GM10248 (cell line): ENCODE results near the gene KCTD3.

Source experiments
- CTCF ChIA-PET: fragments of 300-600 bp; sonication (Branson Sonifier 250); formaldehyde crosslinking; extraction: SDS; loops from one replicate; lab custom pipeline; 2021; ENCODE audit warnings: antibody characterized with exemption; lab: Yijun Ruan, JAX
- POLR2A ChIA-PET: fragments of 350-650 bp; sonication (Branson Sonifier 250); formaldehyde crosslinking; extraction: SDS; loops from one replicate; lab custom pipeline; 2020; ENCODE audit warnings: antibody characterized with exemption; lab: Yijun Ruan, JAX
- DNase-seq: peaks from one replicate; pipeline ENCODE4 v3.0.0; 2012; ENCODE audit errors: extremely low spot score
- CTCF ChIP-seq: IDR thresholded peaks from 2 replicates; pipeline ENCODE4 v1.5.1; 2012; ENCODE audit warnings: mild to moderate bottlenecking, low read depth; ENCODE audit errors: extremely low read depth, missing control alignments, control extremely low read depth

The KCTD3 gene

GRCh38 chr1:215650446-215651149, 83.5 kb downstream of the KCTD3 start:
- ChIA-PET POLR2A (no interaction called here), CTCF (interaction anchor here (0.7 kb wide), 1 partner anchor 22 kb away, joined by 3 read pairs; no protein-coding TSS in a partner anchor)
- TF ChIP-seq CTCF, result no peak
- DNase-seq, result no peak

DNA sequence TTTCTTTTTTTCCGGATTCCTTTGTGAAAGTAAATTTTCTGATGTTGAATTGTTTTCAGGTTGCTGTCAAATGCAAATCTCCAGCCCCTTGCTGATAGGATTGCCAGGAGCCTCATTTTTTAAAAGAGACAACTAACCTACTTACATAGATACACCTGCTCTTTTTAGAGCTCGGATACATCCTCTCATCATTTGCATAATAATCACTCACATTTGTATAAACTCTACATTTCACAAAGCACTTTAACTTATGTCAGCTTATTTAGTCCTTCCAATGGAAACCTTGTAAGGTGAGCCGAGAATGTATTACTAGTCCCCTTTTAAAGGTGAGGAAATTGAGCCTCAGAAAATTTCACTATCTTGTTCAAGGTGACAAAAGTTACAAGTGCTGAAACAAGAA, 84.8 kb downstream of the KCTD3 start:
- no peak for DNase-seq
- ChIA-PET CTCF (no interaction called here), POLR2A (no interaction called here)
- TF ChIP-seq CTCF, result no peak

GRCh38 chr1:215652371-215652770, 85.3 kb downstream of the KCTD3 start:
- ChIA-PET POLR2A (no interaction called here), CTCF (no interaction called here)
- TF ChIP-seq CTCF, result no peak
- DNase-seq, result no peak

DNA sequence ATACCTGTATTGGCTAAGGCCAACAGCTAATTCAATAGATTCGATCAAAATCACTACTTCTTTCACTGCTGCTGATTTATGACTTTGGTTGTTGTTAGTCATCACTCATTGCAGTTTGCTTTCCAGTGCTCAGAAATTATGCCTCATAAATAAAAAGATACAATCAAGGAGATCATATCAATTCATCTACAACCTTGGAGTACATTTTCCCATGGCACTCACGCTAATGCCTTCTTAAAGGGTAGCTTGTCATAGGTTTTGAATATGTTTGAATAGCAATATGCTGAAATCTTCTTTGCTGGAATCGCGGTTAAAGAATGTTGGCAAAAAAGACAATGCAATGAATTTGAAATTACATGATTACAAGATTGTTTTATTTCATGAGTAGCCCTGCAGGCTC, 89.9 kb downstream of the KCTD3 start:
- POLR2A ChIA-PET, result no interaction called here
- no peak for DNase-seq
- TF ChIP-seq CTCF, result no peak
- CTCF ChIA-PET, result no interaction called here

DNA sequence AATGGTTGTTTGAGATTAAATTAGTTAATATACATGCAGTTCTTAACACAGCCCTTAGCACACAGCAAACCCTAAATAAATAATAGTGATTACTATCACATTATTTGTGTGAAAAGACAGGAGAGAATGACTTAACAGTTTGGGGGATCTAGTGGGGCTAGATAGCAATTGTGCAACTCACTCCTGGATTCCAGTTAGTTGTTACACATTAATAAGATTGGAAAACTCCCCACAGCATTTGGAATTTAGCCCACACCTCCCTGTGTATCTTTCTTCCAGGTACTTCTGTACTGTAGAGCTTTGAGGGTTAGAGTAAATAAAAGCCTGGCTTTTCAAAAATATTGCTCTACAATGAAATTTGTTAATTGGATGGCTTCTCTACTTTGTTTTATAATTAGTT, 93.2 kb downstream of the KCTD3 start:
- ChIA-PET POLR2A (no interaction called here), CTCF (no interaction called here)
- TF ChIP-seq CTCF, result no peak
- DNase-seq, result no peak

DNA sequence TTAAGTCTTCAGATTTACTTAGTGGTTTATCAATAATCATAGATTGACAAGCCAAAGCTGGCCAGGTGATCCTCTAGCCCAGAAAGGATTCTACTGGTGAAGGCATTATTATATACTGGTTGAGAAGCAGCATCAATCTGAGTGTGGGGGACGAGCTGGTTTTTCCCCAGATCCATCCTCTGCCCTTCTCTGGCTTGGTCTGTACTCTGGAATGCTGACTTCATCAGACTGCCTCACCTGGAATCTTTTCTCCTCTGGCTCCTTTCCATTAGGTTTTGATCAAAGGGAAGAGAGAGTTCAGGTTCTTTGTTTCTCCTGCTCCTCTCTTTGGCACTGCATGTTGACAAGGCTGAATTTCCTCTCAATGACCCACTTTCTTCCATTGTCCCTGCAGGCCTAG, 93.9 kb downstream of the KCTD3 start:
- TF ChIP-seq CTCF, result no peak
- DNase-seq, result no peak
- ChIA-PET POLR2A (no interaction called here), CTCF (no interaction called here)

DNA sequence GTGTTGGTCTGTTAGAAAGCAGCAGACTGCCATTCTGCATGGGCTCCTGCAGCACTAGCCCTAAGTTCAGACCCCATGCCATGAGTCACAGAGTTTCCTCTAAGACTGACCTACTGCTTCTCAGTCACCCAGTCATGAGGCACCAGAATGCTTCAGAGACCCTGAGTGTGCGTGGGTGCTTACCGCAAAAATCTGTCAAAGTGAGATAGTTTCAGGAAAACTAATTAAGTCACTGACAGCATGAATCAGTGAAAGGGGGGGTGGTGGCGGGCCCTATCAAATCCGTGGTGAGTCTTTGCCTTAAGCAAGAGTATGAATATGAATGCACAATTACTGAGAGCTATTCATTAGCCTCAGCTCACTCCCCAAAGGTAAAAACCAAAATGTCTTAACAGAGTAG, 98.1 kb downstream of the KCTD3 start:
- TF ChIP-seq CTCF, result no peak
- no peak for DNase-seq
- CTCF ChIA-PET, result no interaction called here
- POLR2A ChIA-PET, result no interaction called here
